HG03103 (cell line): ENCODE results near the gene SOX12.

Source experiments
- ATAC-seq: cut with Tn5 transposase; IDR thresholded peaks from one replicate; pipeline ENCODE4 v1.9.1; 2021; ENCODE audit warnings: low read depth; ENCODE audit not compliant: unreplicated experiment

SOX12 gene

GRCh38 chr20:300345-300990 is 24.9 kb upstream of the SOX12 start:
- no peak for ATAC-seq

- no peak for ATAC-seq
Observed at GRCh38 chr20:301886-302848, 23.2 kb upstream of the SOX12 start.

GRCh38 chr20:305745-306144 is 19.6 kb upstream of the SOX12 start:
- ATAC-seq: no peak

GRCh38 chr20:308427-309038 is 16.8 kb upstream of the SOX12 start:
- no peak for ATAC-seq

GRCh38 chr20:309306-309840 is 16.0 kb upstream of the SOX12 start:
- ATAC-seq: no peak

- ATAC-seq: peak; percentile 90
Observed at GRCh38 chr20:309841-310644, 15.3 kb upstream of the SOX12 start.

- ATAC-seq: no peak
Observed at GRCh38 chr20:310645-311044, 14.7 kb upstream of the SOX12 start.

- ATAC-seq: no peak
Observed at GRCh38 chr20:311609-312008, 13.7 kb upstream of the SOX12 start.

GRCh38 chr20:312067-312466 is 13.3 kb upstream of the SOX12 start:
- no peak for ATAC-seq

GRCh38 chr20:312866-313265 is 12.5 kb upstream of the SOX12 start:
- no peak for ATAC-seq

- no peak for ATAC-seq
Observed at GRCh38 chr20:313402-313801, 11.9 kb upstream of the SOX12 start.

GRCh38 chr20:313948-314347 is 11.4 kb upstream of the SOX12 start:
- ATAC-seq: no peak

GRCh38 chr20:316316-317068 is 8.9 kb upstream of the SOX12 start:
- no peak for ATAC-seq

GRCh38 chr20:324177-325044 is 941 bp upstream of the SOX12 start:
- ATAC-seq: peak; percentile 37

- ATAC-seq: no peak
Observed at GRCh38 chr20:325889-326644, 715 bp downstream of the SOX12 start.

- no peak for ATAC-seq
Observed at GRCh38 chr20:326645-327185, 1.4 kb downstream of the SOX12 start.

- ATAC-seq: no peak
Observed at GRCh38 chr20:327186-328026, 2.1 kb downstream of the SOX12 start.
